Pulmonary artery endothelial cell (primary cell): ENCODE data around the gene ZNF792. TPM values are rescaled to one million over a fixed set of nuclear protein-coding genes. Genes with fewer than 3 reads are reported as not detected.
"Not testable (repeated sequence)": the region's sequence is repeated elsewhere in the genome, so short reads cannot be mapped to it uniquely, and the experiment has no call there.

Source experiments
- DNase-seq: peaks from one replicate; pipeline ENCODE4 v3.0.0-alpha.2; 2011; ENCODE audit warnings: low read depth, low spot score
- total RNA-seq: library from RNA; depleted of rRNA; stranded (reverse); fragments of >200 nt; gene quantifications from 2 replicates; pipeline ENCODE4 v1.2.3, GENCODE V29; 2014

ZNF792 gene
- total RNA-seq, 1 donor from 2014 or later: 30.8 TPM

- DNase-seq: no peak
Measured at GRCh38 chr19:34998777-34999497, 34.9 kb upstream of the ZNF792 start.

GRCh38 chr19:34998224-34998623 is 34.2 kb upstream of the ZNF792 start:
- not testable (repeated sequence) for DNase-seq

- DNase-seq: no peak
Measured at GRCh38 chr19:34997071-34997617, 33.1 kb upstream of the ZNF792 start.

- no peak for DNase-seq
Measured at GRCh38 chr19:34995551-34995950, 31.5 kb upstream of the ZNF792 start.

- DNase-seq: peak; percentile 52
Measured at GRCh38 chr19:34994643-34995541, 30.9 kb upstream of the ZNF792 start.

- no peak for DNase-seq
Measured at GRCh38 chr19:34994286-34994642, 30.2 kb upstream of the ZNF792 start.

GRCh38 chr19:34992582-34992981 is 28.6 kb upstream of the ZNF792 start:
- not testable (repeated sequence) for DNase-seq

GRCh38 chr19:34991542-34992333 is 27.7 kb upstream of the ZNF792 start:
- DNase-seq: no peak

- DNase-seq: no peak
Measured at GRCh38 chr19:34990578-34991192, 26.7 kb upstream of the ZNF792 start.

GRCh38 chr19:34989298-34989697 is 25.3 kb upstream of the ZNF792 start:
- no peak for DNase-seq

- DNase-seq: no peak
Measured at GRCh38 chr19:34988119-34988518, 24.1 kb upstream of the ZNF792 start.

- DNase-seq: peak; percentile 70
Measured at GRCh38 chr19:34985249-34986022, 21.4 kb upstream of the ZNF792 start.

GRCh38 chr19:34984287-34984686 is 20.3 kb upstream of the ZNF792 start:
- no peak for DNase-seq

- no peak for DNase-seq
Measured at GRCh38 chr19:34983786-34984185, 19.8 kb upstream of the ZNF792 start.

GRCh38 chr19:34982275-34982674 is 18.2 kb upstream of the ZNF792 start:
- DNase-seq: no peak

GRCh38 chr19:34979819-34980640 is 16.0 kb upstream of the ZNF792 start:
- DNase-seq: no peak

- DNase-seq: no peak
Measured at GRCh38 chr19:34976611-34977010, 12.6 kb upstream of the ZNF792 start.

- DNase-seq: no peak
Measured at GRCh38 chr19:34975056-34975455, 11.0 kb upstream of the ZNF792 start.

GRCh38 chr19:34974646-34975045 is 10.6 kb upstream of the ZNF792 start:
- no peak for DNase-seq
